HG02840 (cell line): ENCODE data around the gene LPAR5.
"Not testable (repeated sequence)": the region's sequence is repeated elsewhere in the genome, so short reads cannot be mapped to it uniquely, and the experiment has no call there.

Source experiments
- ATAC-seq: cut with Tn5 transposase; IDR thresholded peaks from one replicate; pipeline ENCODE4 v1.9.1; 2021; ENCODE audit warnings: mild to moderate bottlenecking, moderate library complexity, moderate number of reproducible peaks; ENCODE audit not compliant: unreplicated experiment, low FRiP score

Gene LPAR5

GRCh38 chr12:6608592-6609281, 27.0 kb downstream of the LPAR5 start:
- ATAC-seq, result no peak

- ATAC-seq, result no peak
These were observed 27.8 kb downstream of the LPAR5 start for GRCh38 chr12:6607751-6608591.

GRCh38 chr12:6606331-6607131, 29.2 kb downstream of the LPAR5 start:
- ATAC-seq, result no peak

- no peak for ATAC-seq
These were observed 30.1 kb downstream of the LPAR5 start for GRCh38 chr12:6605421-6606330.

- ATAC-seq, result no peak
These were observed 31.3 kb downstream of the LPAR5 start for GRCh38 chr12:6604259-6605029.

- no peak for ATAC-seq
These were observed 32.6 kb downstream of the LPAR5 start for GRCh38 chr12:6603095-6603567.

- no peak for ATAC-seq
These were observed 33.2 kb downstream of the LPAR5 start for GRCh38 chr12:6602526-6602925.

GRCh38 chr12:6595673-6596072, 40.1 kb downstream of the LPAR5 start:
- ATAC-seq, result not testable (repeated sequence)

- ATAC-seq, result no peak
These were observed 43.7 kb downstream of the LPAR5 start for GRCh38 chr12:6592087-6592486.

- not testable (repeated sequence) for ATAC-seq
These were observed 49.2 kb downstream of the LPAR5 start for GRCh38 chr12:6586569-6586968.

- no peak for ATAC-seq
These were observed 51.5 kb downstream of the LPAR5 start for GRCh38 chr12:6584293-6584692.

GRCh38 chr12:6582959-6583358, 52.8 kb downstream of the LPAR5 start:
- ATAC-seq, result no peak

GRCh38 chr12:6582196-6582595, 53.6 kb downstream of the LPAR5 start:
- no peak for ATAC-seq

- no peak for ATAC-seq
These were observed 60.1 kb downstream of the LPAR5 start for GRCh38 chr12:6575648-6576047.

- ATAC-seq, result no peak
These were observed 61.0 kb downstream of the LPAR5 start for GRCh38 chr12:6574576-6575295.

GRCh38 chr12:6573001-6573400, 62.8 kb downstream of the LPAR5 start:
- no peak for ATAC-seq

- ATAC-seq, result no peak
These were observed 65.4 kb downstream of the LPAR5 start for GRCh38 chr12:6570264-6570887.

- ATAC-seq, result no peak
These were observed 66.0 kb downstream of the LPAR5 start for GRCh38 chr12:6569786-6570185.
